ENCODE data around the gene METTL8.
A peak's percentile ranks its signal among the peaks of the same experiment; 100 is the strongest.

- TF ChIP-seq POLR2A (IDR thresholded peaks at IDR 0.05; ENCODE audit: insufficient read depth in 1 of 2, low read depth in 2 of 2, low read length in 2 of 2) = peak; percentile 50 to 71
- TF ChIP-seq ZBTB34 (CRISPR knock-in tag; IDR thresholded peaks at IDR 0.05) = no peak
- no peak for TF ChIP-seq CTCF (CRISPR knock-in tag; IDR thresholded peaks at IDR 0.05)
- no peak for TF ChIP-seq CAMTA2 (CRISPR knock-in tag; IDR thresholded peaks at IDR 0.05; ENCODE audit: borderline replicate concordance)
These were observed 624 bp downstream of the METTL8 start for GRCh38 chr2:171432969-171433762.

Measured in HepG2 (cell line).